A673 (cell line): Measurements from ENCODE around the gene ZSCAN18. TPM values are rescaled to one million over a fixed set of nuclear protein-coding genes. Genes with fewer than 3 reads are reported as not detected.
A peak's percentile ranks its signal among the peaks of the same experiment; 100 is the strongest.

ENCODE experiments used
- BruUV-seq: library from RNA; stranded (reverse); fragments of 400-500 nt; replicated peaks from 2 replicates; lab custom pipeline; 2021; lab: Mats Ljungman, UMichigan
- CTCF ChIA-PET: fragments of 300-600 bp; sonication (Branson Sonifier 250); formaldehyde crosslinking; loops from one replicate; lab custom pipeline; 2022; ENCODE audit warnings: antibody characterized with exemption; lab: Charles Lee
- POLR2A ChIA-PET: fragments of 300-600 bp; sonication (Branson Sonifier 250); formaldehyde crosslinking; loops from one replicate; lab custom pipeline; 2022; ENCODE audit warnings: antibody characterized with exemption; ENCODE audit not compliant: low non-redundant PET; lab: Charles Lee
- DNase-seq: peaks from one replicate; pipeline ENCODE4 v3.0.0-alpha.2; 2015; ENCODE audit warnings: low spot score
- H3K27ac ChIP-seq: fragments of 200-600 bp; sonication (generic); 2 replicates; pipeline ENCODE4 v1.5.1; 2016; ENCODE audit warnings: mixed run types, low read depth, mild to moderate bottlenecking, mixed read lengths, antibody characterized with exemption, low read length; ENCODE audit not compliant: poor library complexity, severe bottlenecking
- H3K27me3 ChIP-seq: fragments of 200-600 bp; sonication (generic); replicated peaks from 2 replicates; pipeline ENCODE4 v1.6.1; 2017; ENCODE audit warnings: mixed run types, low read depth, mild to moderate bottlenecking, mixed read lengths, antibody characterized with exemption, low read length; ENCODE audit not compliant: insufficient read depth, poor library complexity
- H3K36me3 ChIP-seq: fragments of 200-600 bp; sonication (generic); 2 replicates; pipeline ENCODE4 v1.6.1; 2016; ENCODE audit warnings: mixed run types, mild to moderate bottlenecking, mixed read lengths, antibody characterized with exemption, low read length; ENCODE audit not compliant: insufficient read depth, poor library complexity, severe bottlenecking
- H3K4me1 ChIP-seq: fragments of 200-600 bp; sonication (generic); 2 replicates; pipeline ENCODE4 v1.6.1; 2017; ENCODE audit warnings: mixed run types, mild to moderate bottlenecking, mixed read lengths, antibody characterized with exemption, low read length; ENCODE audit not compliant: insufficient read depth, poor library complexity, severe bottlenecking
- H3K4me3 ChIP-seq: fragments of 200-600 bp; sonication (generic); 2 replicates; pipeline ENCODE4 v1.5.1; 2016; ENCODE audit warnings: low read depth, mixed run types, mild to moderate bottlenecking, mixed read lengths, low read length; ENCODE audit not compliant: poor library complexity, severe bottlenecking
- H3K9me3 ChIP-seq: fragments of 200-600 bp; sonication (generic); 2 replicates; pipeline ENCODE4 v1.6.1; 2016; ENCODE audit warnings: mixed run types, low read depth, mild to moderate bottlenecking, mixed read lengths, antibody characterized with exemption, low read length; ENCODE audit not compliant: poor library complexity, severe bottlenecking
- CTCF ChIP-seq: fragments of 300-800, 200-600 bp; sonication (generic); conservative IDR thresholded peaks from 2 replicates; pipeline ENCODE4 v1.5.1; 2017; ENCODE audit warnings: low read depth, mild to moderate bottlenecking, antibody characterized with exemption, low read length, moderate library complexity, mixed read lengths
- EZH2 ChIP-seq: fragments of 200-600 bp; sonication (generic); IDR thresholded peaks from 2 replicates; pipeline ENCODE4 v1.6.1; 2017; ENCODE audit warnings: borderline replicate concordance, low read depth, mild to moderate bottlenecking, mixed read lengths, antibody characterized with exemption, low read length; ENCODE audit not compliant: poor library complexity, severe bottlenecking
- intact Hi-C: fragments of 100-400 bp; cut with micrococcal nuclease; formaldehyde crosslinking; loops from one replicate; pipeline ENCODE4 v1.10.0; 2022; ENCODE audit not compliant: unreplicated experiment
- total RNA-seq: library from RNA; stranded (reverse); gene quantifications from 2 replicates; pipeline ENCODE4 v1.2.3, GENCODE V29; 2021

Gene ZSCAN18
- total RNA-seq, 1 experiment from 2014 or later: 26.1 TPM

GRCh38 chr19:58134244-58134643 is 36.2 kb upstream of the ZSCAN18 start:
- POLR2A ChIA-PET: no interaction called here
- no peak for DNase-seq
- Histone ChIP-seq H3K4me3 (no peak overlapping the region), H3K27me3 (no peaks in the 10 kb centered on the region), H3K4me1 (no peaks in the 10 kb centered on the region), H3K27ac (no peak overlapping the region), H3K9me3 (peaks cover 63% of the 10 kb centered on the region), H3K36me3 (peaks cover 35% of the 10 kb centered on the region)
- BruUV-seq: no TSS peak
- no peak for TF ChIP-seq CTCF
- no peak for TF ChIP-seq EZH2
- CTCF ChIA-PET: no interaction called here
- intact Hi-C loops: no loop called here

DNA sequence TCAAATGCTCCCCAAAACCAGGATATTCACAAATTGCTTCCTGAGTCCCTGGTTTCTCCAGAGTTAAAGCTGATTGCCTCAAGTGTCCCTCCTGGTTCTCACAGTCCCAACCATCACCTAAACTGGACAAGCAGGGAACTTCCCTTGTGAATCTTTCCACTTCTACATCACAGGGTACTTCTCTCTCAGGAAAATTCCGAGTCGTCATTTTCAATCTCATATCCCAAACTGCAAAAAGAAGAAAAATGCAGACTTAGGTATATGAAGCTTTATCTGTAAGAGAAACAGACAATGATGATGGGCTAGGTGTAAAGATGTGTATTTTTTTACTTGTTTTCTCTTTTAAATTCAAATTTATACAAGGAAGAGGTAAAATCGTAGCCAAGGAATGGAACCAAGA is 31.3 kb upstream of the ZSCAN18 start:
- no peak overlapping the region for H3K4me3 ChIP-seq
- DNase-seq: no peak
- ChIA-PET CTCF (no interaction called here), POLR2A (no interaction called here)
- no peaks in the 10 kb centered on the region for H3K4me1 ChIP-seq
- H3K9me3 ChIP-seq: peaks cover 84% of the 10 kb centered on the region
- intact Hi-C loops: no loop called here
- no peak for TF ChIP-seq EZH2
- no peak for TF ChIP-seq CTCF
- peaks cover 38% of the 10 kb centered on the region for H3K36me3 ChIP-seq
- H3K27me3 ChIP-seq: no peaks in the 10 kb centered on the region
- no peak overlapping the region for H3K27ac ChIP-seq
- BruUV-seq: no TSS peak

DNA sequence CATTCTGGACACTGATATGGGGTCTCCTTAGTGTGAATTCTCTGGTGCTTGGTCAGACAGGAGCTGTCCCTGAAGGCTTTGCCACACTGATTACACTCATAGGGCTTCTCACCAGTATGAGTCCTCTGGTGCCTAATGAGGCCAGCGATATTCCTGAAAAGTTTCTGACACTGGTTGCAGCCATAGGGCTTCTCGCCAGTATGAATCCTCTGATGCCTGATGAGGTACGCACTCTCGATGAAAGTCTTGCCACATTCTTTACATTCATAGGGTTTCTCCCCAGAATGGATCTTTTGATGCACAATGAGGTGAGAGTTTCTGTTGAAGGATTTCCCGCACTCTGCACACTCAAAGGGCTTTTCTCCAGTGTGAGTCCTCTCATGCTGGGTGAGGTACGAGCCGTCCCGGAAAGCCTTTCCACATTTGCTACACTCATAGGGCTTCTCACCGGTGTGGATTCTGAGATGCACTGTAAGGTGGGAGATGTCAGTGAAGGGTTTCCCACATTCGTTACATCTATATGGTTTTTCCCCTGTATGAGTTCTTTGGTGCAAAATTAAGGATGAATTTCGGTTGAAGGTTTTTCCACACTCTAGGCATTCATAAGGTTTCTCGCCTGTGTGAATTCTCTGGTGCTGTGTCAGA is 30.1 kb upstream of the ZSCAN18 start:
- no peaks in the 10 kb centered on the region for H3K4me1 ChIP-seq
- DNase-seq: no peak
- CTCF ChIA-PET: no interaction called here
- H3K27ac ChIP-seq: no peak overlapping the region
- no peak overlapping the region for H3K4me3 ChIP-seq
- peaks cover 32% of the 10 kb centered on the region for H3K36me3 ChIP-seq
- BruUV-seq: TSS peak; percentile 17
- TF ChIP-seq EZH2 (no peak), CTCF (no peak)
- intact Hi-C loops: no loop called here
- H3K27me3 ChIP-seq: no peaks in the 10 kb centered on the region
- POLR2A ChIA-PET: no interaction called here
- H3K9me3 ChIP-seq: peaks cover 84% of the 10 kb centered on the region
